ENCODE results near the gene HOXA9.

HOXA9 gene

GRCh38 chr7:27165089-27165995 lies at the start of gene HOXA9:
HOXA9 (minus strand) TSS chr7:27165537; CDS start chr7:27165457, 80 bp downstream.
- no peak within 1 kb of the TSS for H2AFZ ChIP-seq (ENCODE audit: low read depth, low read length)
- no peak within 1 kb of the TSS for H3K4me3 ChIP-seq (ENCODE audit: low read length)
- peaks cover 6% of the 10 kb centered on the region for H3K4me1 ChIP-seq (ENCODE audit: insufficient read depth, low read length)
- no peaks in the 10 kb centered on the region for H3K36me3 ChIP-seq (ENCODE audit: insufficient read depth, low read length)
- no peaks in the 10 kb centered on the region for H3K9me3 ChIP-seq (ENCODE audit: low read length)
- H3K27me3 ChIP-seq (ENCODE audit: insufficient read depth, low read length): peaks cover 93% of the 10 kb centered on the region

- Histone ChIP-seq H3K36me3 (ENCODE audit: insufficient read depth, low read length) (no peaks in the 10 kb centered on the region), H3K9me3 (ENCODE audit: low read length) (no peaks in the 10 kb centered on the region), H2AFZ (ENCODE audit: low read depth, low read length) (no peak overlapping the region), H3K27me3 (ENCODE audit: insufficient read depth, low read length) (peaks cover 86% of the 10 kb centered on the region), H3K4me3 (ENCODE audit: low read length) (no peak overlapping the region), H3K4me1 (ENCODE audit: insufficient read depth, low read length) (no peaks in the 10 kb centered on the region)
Observed at GRCh38 chr7:27214239-27214950, 49.1 kb upstream of the HOXA9 start.

GRCh38 chr7:27213433-27214238 lies 48.3 kb upstream of the HOXA9 start:
- Histone ChIP-seq H3K4me1 (ENCODE audit: insufficient read depth, low read length) (no peaks in the 10 kb centered on the region), H3K36me3 (ENCODE audit: insufficient read depth, low read length) (no peaks in the 10 kb centered on the region), H2AFZ (ENCODE audit: low read depth, low read length) (no peak overlapping the region), H3K4me3 (ENCODE audit: low read length) (no peak overlapping the region), H3K27me3 (ENCODE audit: insufficient read depth, low read length) (peaks cover 88% of the 10 kb centered on the region), H3K9me3 (ENCODE audit: low read length) (no peaks in the 10 kb centered on the region)

- no peaks in the 10 kb centered on the region for H3K36me3 ChIP-seq (ENCODE audit: insufficient read depth, low read length)
- no peak overlapping the region for H3K4me3 ChIP-seq (ENCODE audit: low read length)
- H3K9me3 ChIP-seq (ENCODE audit: low read length): no peaks in the 10 kb centered on the region
- H2AFZ ChIP-seq (ENCODE audit: low read depth, low read length): no peak overlapping the region
- peaks cover 97% of the 10 kb centered on the region for H3K27me3 ChIP-seq (ENCODE audit: insufficient read depth, low read length)
- H3K4me1 ChIP-seq (ENCODE audit: insufficient read depth, low read length): no peaks in the 10 kb centered on the region
Observed at GRCh38 chr7:27212497-27213432, 47.4 kb upstream of the HOXA9 start.

GRCh38 chr7:27211764-27212204 lies 46.4 kb upstream of the HOXA9 start:
- H3K36me3 ChIP-seq (ENCODE audit: insufficient read depth, low read length): no peaks in the 10 kb centered on the region
- H3K4me3 ChIP-seq (ENCODE audit: low read length): no peak overlapping the region
- no peaks in the 10 kb centered on the region for H3K4me1 ChIP-seq (ENCODE audit: insufficient read depth, low read length)
- H3K27me3 ChIP-seq (ENCODE audit: insufficient read depth, low read length): peaks cover 97% of the 10 kb centered on the region
- no peaks in the 10 kb centered on the region for H3K9me3 ChIP-seq (ENCODE audit: low read length)
- no peak overlapping the region for H2AFZ ChIP-seq (ENCODE audit: low read depth, low read length)

- H3K4me3 ChIP-seq (ENCODE audit: low read length): no peak overlapping the region
- H2AFZ ChIP-seq (ENCODE audit: low read depth, low read length): no peak overlapping the region
- no peaks in the 10 kb centered on the region for H3K9me3 ChIP-seq (ENCODE audit: low read length)
- H3K36me3 ChIP-seq (ENCODE audit: insufficient read depth, low read length): no peaks in the 10 kb centered on the region
- H3K27me3 ChIP-seq (ENCODE audit: insufficient read depth, low read length): peaks cover 97% of the 10 kb centered on the region
- H3K4me1 ChIP-seq (ENCODE audit: insufficient read depth, low read length): no peaks in the 10 kb centered on the region
Observed at GRCh38 chr7:27211084-27211446, 45.7 kb upstream of the HOXA9 start.

- Histone ChIP-seq H3K27me3 (ENCODE audit: insufficient read depth, low read length) (peaks cover 97% of the 10 kb centered on the region), H3K4me3 (ENCODE audit: low read length) (no peak overlapping the region), H2AFZ (ENCODE audit: low read depth, low read length) (no peak overlapping the region)
Observed at GRCh38 chr7:27210441-27211083, 45.2 kb upstream of the HOXA9 start.

GRCh38 chr7:27209933-27210440 lies 44.6 kb upstream of the HOXA9 start:
- Histone ChIP-seq H3K4me3 (ENCODE audit: low read length) (no peak overlapping the region), H2AFZ (ENCODE audit: low read depth, low read length) (no peak overlapping the region), H3K4me1 (ENCODE audit: insufficient read depth, low read length) (no peaks in the 10 kb centered on the region), H3K27me3 (ENCODE audit: insufficient read depth, low read length) (peaks cover 97% of the 10 kb centered on the region), H3K9me3 (ENCODE audit: low read length) (no peaks in the 10 kb centered on the region), H3K36me3 (ENCODE audit: insufficient read depth, low read length) (no peaks in the 10 kb centered on the region)

More at GRCh38 chr7:27210441-27211083, 45.2 kb upstream of the HOXA9 start:
- no peaks in the 10 kb centered on the region for H3K4me1 ChIP-seq (ENCODE audit: insufficient read depth, low read length)
- H3K36me3 ChIP-seq (ENCODE audit: insufficient read depth, low read length): no peaks in the 10 kb centered on the region
- H3K9me3 ChIP-seq (ENCODE audit: low read length): no peaks in the 10 kb centered on the region

GRCh38 chr7:27208998-27209397 lies 43.7 kb upstream of the HOXA9 start:
- Histone ChIP-seq H3K36me3 (ENCODE audit: insufficient read depth, low read length) (no peaks in the 10 kb centered on the region), H3K9me3 (ENCODE audit: low read length) (no peaks in the 10 kb centered on the region), H2AFZ (ENCODE audit: low read depth, low read length) (no peak overlapping the region), H3K4me1 (ENCODE audit: insufficient read depth, low read length) (no peaks in the 10 kb centered on the region), H3K27me3 (ENCODE audit: insufficient read depth, low read length) (peaks cover 97% of the 10 kb centered on the region), H3K4me3 (ENCODE audit: low read length) (no peak overlapping the region)

GRCh38 chr7:27207348-27207985 lies 42.1 kb upstream of the HOXA9 start:
- Histone ChIP-seq H3K36me3 (ENCODE audit: insufficient read depth, low read length) (no peaks in the 10 kb centered on the region), H3K27me3 (ENCODE audit: insufficient read depth, low read length) (peaks cover 96% of the 10 kb centered on the region), H2AFZ (ENCODE audit: low read depth, low read length) (no peak overlapping the region), H3K4me1 (ENCODE audit: insufficient read depth, low read length) (no peaks in the 10 kb centered on the region), H3K9me3 (ENCODE audit: low read length) (no peaks in the 10 kb centered on the region), H3K4me3 (ENCODE audit: low read length) (no peak overlapping the region)

Data from neuron (in vitro differentiated cells).